K562 (cell line): ENCODE data around the gene NRSN2. TPM values are rescaled to one million over a fixed set of nuclear protein-coding genes. Genes with fewer than 3 reads are reported as not detected.

Experiments
- ARID3A ChIP-seq: IDR thresholded peaks from 2 replicates; pipeline ENCODE4 v1.6.1; 2012; ENCODE audit warnings: low read depth, low read length, improper control_type of control experiment, borderline replicate concordance
- CBFA2T2 ChIP-seq: fragments of 450-650 bp; conservative IDR thresholded peaks from 2 replicates; pipeline ENCODE4 v1.6.1; 2017; ENCODE audit warnings: mild to moderate bottlenecking
- CREB1 ChIP-seq, 2 experiments: sonication (generic) in 1 of 2; formaldehyde crosslinking in 1 of 2; IDR thresholded peaks; 2 replicates each; pipeline versions ENCODE4 v1.6.1 to v1.8.0; 2012 to 2022; ENCODE audit warnings: inconsistent platforms in 1 of 2, mild to moderate bottlenecking in 1 of 2, missing genetic modification reagents in 1 of 2, moderate library complexity in 1 of 2
- E2F6 ChIP-seq, 2 experiments: IDR thresholded peaks; 2 replicates each; pipeline ENCODE4 v1.6.1; 2011; ENCODE audit warnings: borderline replicate concordance in 1 of 2, control low read depth in 1 of 2, low read depth in 1 of 2, low read length in 1 of 2, mild to moderate bottlenecking in 1 of 2, mixed read lengths in 1 of 2, moderate library complexity in 1 of 2; ENCODE audit not compliant: insufficient read depth in 1 of 2, insufficient read length in 1 of 2, poor library complexity in 1 of 2, severe bottlenecking in 1 of 2; ENCODE audit errors: extremely low read depth in 1 of 2
- EP400 ChIP-seq: fragments of 450-650 bp; IDR thresholded peaks from 2 replicates; pipeline ENCODE4 v1.6.1; 2017; ENCODE audit warnings: antibody characterized with exemption, mild to moderate bottlenecking, moderate library complexity
- HOMEZ ChIP-seq: fragments of 250-450 bp; sonication (Bioruptor Pico); IDR thresholded peaks from 2 replicates; pipeline ENCODE4 v1.4.0; 2020; ENCODE audit warnings: mild to moderate bottlenecking, moderate library complexity
- MAZ ChIP-seq, 2 experiments: fragments of 450-650 bp in 1 of 2; sonication (generic) in 1 of 2; formaldehyde crosslinking; IDR thresholded peaks in 1 of 2; conservative IDR thresholded peaks in 1 of 2; 2 replicates each; pipeline versions ENCODE4 v1.4.0 to v1.5.0; 2020; ENCODE audit warnings: mild to moderate bottlenecking in 1 of 2, missing genetic modification reagents in 1 of 2
- MBD2 ChIP-seq: sonication (generic); IDR thresholded peaks from 2 replicates; pipeline ENCODE4 v1.6.1; 2016; ENCODE audit warnings: low read depth, borderline replicate concordance
- NCOA6 ChIP-seq: fragments of 450-650 bp; IDR thresholded peaks from 2 replicates; pipeline ENCODE4 v1.6.1; 2017; ENCODE audit warnings: mild to moderate bottlenecking
- NR2C1 ChIP-seq, 2 experiments: fragments of 450-650 bp; IDR thresholded peaks; 2 replicates each; pipeline ENCODE4 v1.6.1; 2017; ENCODE audit warnings: mild to moderate bottlenecking in 2 of 2, antibody characterized with exemption in 1 of 2, inconsistent platforms in 1 of 2, missing compliant biosample characterization in 1 of 2, missing genetic modification characterization in 1 of 2
- NR2C2 ChIP-seq, 2 experiments: fragments of 200-800 bp in 1 of 2; sonication (Bioruptor generic) in 1 of 2; sonication (generic) in 1 of 2; formaldehyde crosslinking in 1 of 2; IDR thresholded peaks; 2 replicates each; pipeline versions ENCODE4 v1.6.1 to v1.8.0; 2016 to 2022; ENCODE audit warnings: mild to moderate bottlenecking in 1 of 2, missing compliant biosample characterization in 1 of 2, missing genetic modification characterization in 1 of 2, missing genetic modification reagents in 1 of 2
- PTTG1 ChIP-seq: fragments of 450-650 bp; IDR thresholded peaks from 2 replicates; pipeline ENCODE4 v1.6.1; 2016; ENCODE audit warnings: low read depth, mild to moderate bottlenecking, missing genetic modification characterization, missing compliant biosample characterization
- SIX5 ChIP-seq, 2 experiments: IDR thresholded peaks; 2 replicates each; pipeline ENCODE4 v1.6.1; 2011; ENCODE audit warnings: low read length in 2 of 2, borderline replicate concordance in 1 of 2, low read depth in 1 of 2, mild to moderate bottlenecking in 1 of 2, moderate library complexity in 1 of 2; ENCODE audit not compliant: insufficient read depth in 1 of 2
- ZNF134 ChIP-seq: fragments of 250-450 bp; sonication (Bioruptor Pico); conservative IDR thresholded peaks from 2 replicates; pipeline ENCODE4 v1.4.0; 2020
- ZNF584 ChIP-seq: fragments of 200-800 bp; sonication (Bioruptor generic); IDR thresholded peaks from 2 replicates; pipeline ENCODE4 v1.6.1; 2016; ENCODE audit warnings: low read depth, mild to moderate bottlenecking, missing genetic modification characterization, missing compliant biosample characterization
- ZNF780A ChIP-seq: fragments of 250-450 bp; sonication (Bioruptor Pico); IDR thresholded peaks from 2 replicates; pipeline ENCODE4 v1.5.0; 2021; ENCODE audit warnings: mild to moderate bottlenecking
- polyA plus RNA-seq, 8 experiments: library from polyadenylated mRNA; depleted of rRNA in 4 of 8; stranded (reverse) in 5 of 8; unstranded in 3 of 8; fragments of >200 nt; fragmentation: Nextera tagmentation in 2 of 8; fragmentation: Illumina TruSeq in 1 of 8; extraction: Ambion mirVana in 2 of 8; extraction: Trizol in 1 of 8; gene quantifications; 2 replicates each; pipeline versions ENCODE4 v1.2.1 to v1.2.3, GENCODE V29; 2011 to 2014; ENCODE audit warnings: inconsistent platforms in 1 of 8, missing spikeins in 1 of 8
- total RNA-seq, 7 experiments: library from RNA; depleted of rRNA in 6 of 7; stranded (reverse); fragments of >200 nt in 6 of 7; fragmentation: Illumina TruSeq in 2 of 7; extraction: Trizol in 2 of 7; gene quantifications; 2 replicates each; pipeline versions ENCODE4 v1.2.1 to v1.2.3, GENCODE V29; 2011 to 2021; ENCODE audit warnings: low replicate concordance in 1 of 7
- TF ChIP-seq, protein P1 (sequence below): sonication (generic); formaldehyde crosslinking; IDR thresholded peaks from 2 replicates; pipeline ENCODE4 v1.8.1; 2023; ENCODE audit warnings: mild to moderate bottlenecking, missing genetic modification reagents
- TF ChIP-seq, protein P2 (sequence below): fragments of 250-450 bp; sonication (Bioruptor Pico); IDR thresholded peaks from 2 replicates; pipeline ENCODE4 v1.8.0; 2021; ENCODE audit warnings: mild to moderate bottlenecking, moderate library complexity

Gene NRSN2
- total and polyA plus RNA-seq, 9 of the 15 experiments (the other 6 are each of a cell fraction or from before 2014, with no cell fraction given) = 7.5 to 29.7 (median 11.1) TPM

DNA sequence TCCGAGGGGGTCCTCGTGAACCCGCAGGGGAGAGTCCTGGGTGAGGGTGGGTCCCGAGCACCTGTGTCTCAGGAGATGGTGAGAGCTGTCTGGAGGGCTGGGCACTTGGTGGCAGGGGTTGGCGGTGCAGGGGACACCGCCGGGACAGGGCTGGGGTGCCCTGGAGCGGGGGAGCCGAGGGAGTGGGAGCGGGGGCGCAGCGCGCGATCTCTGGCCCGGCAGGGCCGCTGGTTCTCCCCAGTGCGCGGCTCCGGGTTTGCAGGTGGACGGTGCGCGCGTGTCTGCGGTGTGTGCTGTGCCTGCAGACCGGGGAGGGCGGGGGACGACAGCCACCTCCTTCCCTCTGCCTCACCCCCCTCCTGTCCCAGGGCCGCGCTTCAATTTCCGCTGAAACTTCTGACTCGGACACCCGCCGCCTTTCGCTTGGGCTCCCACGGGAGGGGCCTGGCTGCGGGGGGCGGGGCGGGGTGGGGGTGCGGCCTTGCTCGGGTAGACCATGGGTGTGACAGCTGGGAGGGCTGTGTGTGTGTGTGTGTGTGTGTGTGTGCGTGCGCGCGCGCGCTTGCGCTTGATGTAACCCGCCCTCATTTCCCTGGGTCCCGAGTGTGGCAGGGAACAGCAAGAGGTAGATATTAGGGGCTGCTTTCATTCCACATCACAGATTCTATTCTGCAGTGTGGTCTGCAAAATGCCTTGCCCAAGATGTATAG lies 34.8 kb downstream of the NRSN2 start (continued):
- TF ChIP-seq ARID3A (no peak), CREB1 (IDR thresholded peaks at IDR 0.05) (no peak), CREB1 (CRISPR knock-in tag; IDR thresholded peaks at IDR 0.05) (no peak), NR2C2 (CRISPR knock-in tag; IDR thresholded peaks at IDR 0.05) (no peak; the same call in 1 of the 2 replicates), NR2C2 (tag; IDR thresholded peaks at IDR 0.05) (no peak), CBFA2T2 (no peak), MBD2 (no peak), E2F6 (IDR thresholded peaks at IDR 0.05; ENCODE audit: borderline replicate concordance in 1 of 2, extremely low read depth in 1 of 2, insufficient read depth in 1 of 2, insufficient read length in 1 of 2, low read depth in 1 of 2, low read length in 1 of 2, poor library complexity in 1 of 2, severe bottlenecking in 1 of 2) (peak in 1 of 2 experiments; percentile 54), SIX5 (IDR thresholded peaks at IDR 0.05; ENCODE audit: borderline replicate concordance in 1 of 2, insufficient read depth in 1 of 2, low read depth in 1 of 2, low read length in 2 of 2) (no peak), PTTG1 (tag) (no peak), NR2C1 (IDR thresholded peaks at IDR 0.05) (no peak), NR2C1 (tag; IDR thresholded peaks at IDR 0.05) (no peak), EP400 (peak; percentile 13; the same call in 1 of the 2 replicates), ZNF134 (CRISPR knock-in tag) (no peak), NCOA6 (no peak), MAZ (CRISPR knock-in tag; conservative IDR thresholded peaks at IDR 0.05 in 1 of 2, IDR thresholded peaks at IDR 0.05 in 1 of 2) (peak; percentile 80 to 83), ZNF780A (CRISPR knock-in tag) (no peak), ZNF584 (CRISPR knock-in tag) (peak; percentile 39; the same call in 1 of the 2 replicates), HOMEZ (CRISPR knock-in tag) (no peak)
- TF ChIP-seq, protein P1, sequence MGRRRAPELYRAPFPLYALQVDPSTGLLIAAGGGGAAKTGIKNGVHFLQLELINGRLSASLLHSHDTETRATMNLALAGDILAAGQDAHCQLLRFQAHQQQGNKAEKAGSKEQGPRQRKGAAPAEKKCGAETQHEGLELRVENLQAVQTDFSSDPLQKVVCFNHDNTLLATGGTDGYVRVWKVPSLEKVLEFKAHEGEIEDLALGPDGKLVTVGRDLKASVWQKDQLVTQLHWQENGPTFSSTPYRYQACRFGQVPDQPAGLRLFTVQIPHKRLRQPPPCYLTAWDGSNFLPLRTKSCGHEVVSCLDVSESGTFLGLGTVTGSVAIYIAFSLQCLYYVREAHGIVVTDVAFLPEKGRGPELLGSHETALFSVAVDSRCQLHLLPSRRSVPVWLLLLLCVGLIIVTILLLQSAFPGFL (CRISPR knock-in tag) = no peak
- TF ChIP-seq, protein P2, sequence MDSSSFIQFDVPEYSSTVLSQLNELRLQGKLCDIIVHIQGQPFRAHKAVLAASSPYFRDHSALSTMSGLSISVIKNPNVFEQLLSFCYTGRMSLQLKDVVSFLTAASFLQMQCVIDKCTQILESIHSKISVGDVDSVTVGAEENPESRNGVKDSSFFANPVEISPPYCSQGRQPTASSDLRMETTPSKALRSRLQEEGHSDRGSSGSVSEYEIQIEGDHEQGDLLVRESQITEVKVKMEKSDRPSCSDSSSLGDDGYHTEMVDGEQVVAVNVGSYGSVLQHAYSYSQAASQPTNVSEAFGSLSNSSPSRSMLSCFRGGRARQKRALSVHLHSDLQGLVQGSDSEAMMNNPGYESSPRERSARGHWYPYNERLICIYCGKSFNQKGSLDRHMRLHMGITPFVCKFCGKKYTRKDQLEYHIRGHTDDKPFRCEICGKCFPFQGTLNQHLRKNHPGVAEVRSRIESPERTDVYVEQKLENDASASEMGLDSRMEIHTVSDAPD (CRISPR knock-in tag) = no peak
